ENCODE measurements around the gene CCDC149. TPM values are rescaled to one million over a fixed set of nuclear protein-coding genes. Genes with fewer than 3 reads are reported as not detected.

CCDC149 gene
- total and polyA plus RNA-seq, 2 of the 13 experiments (the other 11 are each of a cell fraction or from before 2014, with no cell fraction given), result 0.44 to 0.95 TPM

- ATAC-seq, result no peak
- Histone ChIP-seq H3K27ac (ENCODE audit: extremely low read length, insufficient read depth, low read length) (no peak overlapping the region), H3K36me3 (replicated peaks in 1 of 2; ENCODE audit: control insufficient read depth in 1 of 2, insufficient read depth in 2 of 2, low read length in 2 of 2) (no peaks in the 10 kb centered on the region), H3K4me3 (replicated peaks in 1 of 3; ENCODE audit: insufficient read depth in 1 of 3, low read depth in 2 of 3, low read length in 3 of 3) (no peak overlapping the region), H3K9me3 (ENCODE audit: low read length) (no peaks in the 10 kb centered on the region), H3K4me1 (ENCODE audit: insufficient read depth, low read length) (no peaks in the 10 kb centered on the region), H3K4me2 (ENCODE audit: low read depth, low read length) (no peak overlapping the region), H3K27me3 (ENCODE audit: control insufficient read depth in 1 of 2, insufficient read depth in 2 of 2, low read length in 2 of 2) (no peaks in the 10 kb centered on the region), H4K20me1 (ENCODE audit: insufficient read depth, low read length) (no peaks in the 10 kb centered on the region), H3K9ac (ENCODE audit: insufficient read depth, low read depth, low read length) (no peak overlapping the region), H3K79me2 (ENCODE audit: insufficient read depth, low read length) (no peaks in the 10 kb centered on the region), H2AFZ (ENCODE audit: low read length) (no peak overlapping the region)
- in situ Hi-C loops (cut with HindIII; ENCODE audit: extremely low pct_ligation_motif_present, low pct_unique_long_range_greater_than_20kb), result no loop called here
- ChIA-PET CTCF (ENCODE audit: low intra/inter-chr PET ratio, low total read pairs) (no interaction called here), POLR2A (no interaction called here)
- TF ChIP-seq HIVEP1 (CRISPR knock-in tag; IDR thresholded peaks at IDR 0.05) (no peak), MED13 (CRISPR knock-in tag; IDR thresholded peaks at IDR 0.05) (no peak), ZNF678 (CRISPR knock-in tag; IDR thresholded peaks at IDR 0.05) (no peak), POLR2G (IDR thresholded peaks at IDR 0.05; ENCODE audit: low read depth, low read length) (no peak), MTA1 (CRISPR knock-in tag; IDR thresholded peaks at IDR 0.05; ENCODE audit: borderline replicate concordance) (no peak)
- 42% methylated on average over 1 of the region's 1 CpG for WGBS (ENCODE audit: low lambda C conversion rate)
- DNase-seq (ENCODE audit: low spot score), result no peak
- BruUV-seq (replicated peaks), result no TSS peak
- no peak for FAIRE-seq
- intact Hi-C loops (cut with micrococcal nuclease; ENCODE audit: unreplicated experiment), result no loop called here
These were observed 62.2 kb downstream of the CCDC149 start for GRCh38 chr4:24850674-24851073.

DNA sequence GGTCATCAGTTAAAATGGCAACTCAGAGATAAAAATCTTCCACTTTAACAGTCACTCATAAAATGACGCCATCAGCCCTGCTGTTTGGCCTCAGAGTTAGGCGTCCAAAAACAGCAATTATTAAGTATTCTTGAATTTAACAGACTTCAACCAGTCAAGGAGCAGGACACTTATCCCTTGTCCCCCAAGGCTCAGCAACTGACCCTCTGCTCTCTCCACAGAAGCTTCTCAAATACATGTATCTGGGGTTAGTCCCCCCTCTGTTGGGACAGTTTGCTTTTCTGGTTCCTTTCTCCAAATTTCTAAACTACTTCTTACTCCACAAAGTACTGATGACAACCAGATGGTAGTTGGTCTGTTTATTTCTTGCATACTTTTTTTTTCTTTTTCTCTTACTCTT, 63.1 kb downstream of the CCDC149 start:
- in situ Hi-C loops (cut with HindIII; ENCODE audit: extremely low pct_ligation_motif_present, low pct_unique_long_range_greater_than_20kb) (no loop called here), intact Hi-C loops (cut with micrococcal nuclease; ENCODE audit: unreplicated experiment) (no loop called here)
- FAIRE-seq (no peak), ATAC-seq (no peak), DNase-seq (ENCODE audit: low spot score) (no peak)
- no peaks in the 10 kb centered on the region for H3K79me2 ChIP-seq (ENCODE audit: insufficient read depth, low read length)
- no peaks in the 10 kb centered on the region for H3K27me3 ChIP-seq (ENCODE audit: control insufficient read depth in 1 of 2, insufficient read depth in 2 of 2, low read length in 2 of 2)
- no peaks in the 10 kb centered on the region for H4K20me1 ChIP-seq (ENCODE audit: insufficient read depth, low read length)
- no peaks in the 10 kb centered on the region for H3K9me3 ChIP-seq (ENCODE audit: low read length)
- H3K4me1 ChIP-seq (ENCODE audit: insufficient read depth, low read length), result no peaks in the 10 kb centered on the region
- 50% methylated on average over 2 of the region's 2 CpGs for WGBS (ENCODE audit: low lambda C conversion rate)
- ChIA-PET CTCF (ENCODE audit: low intra/inter-chr PET ratio, low total read pairs) (no interaction called here), POLR2A (no interaction called here)
- H3K4me3 ChIP-seq (replicated peaks in 1 of 3; ENCODE audit: insufficient read depth in 1 of 3, low read depth in 2 of 3, low read length in 3 of 3), result no peak overlapping the region
- no peak overlapping the region for H2AFZ ChIP-seq (ENCODE audit: low read length)
- no peak overlapping the region for H3K9ac ChIP-seq (ENCODE audit: insufficient read depth, low read depth, low read length)
- no peaks in the 10 kb centered on the region for H3K36me3 ChIP-seq (replicated peaks in 1 of 2; ENCODE audit: control insufficient read depth in 1 of 2, insufficient read depth in 2 of 2, low read length in 2 of 2)
- no peak overlapping the region for H3K4me2 ChIP-seq (ENCODE audit: low read depth, low read length)
- BruUV-seq (replicated peaks), result no TSS peak
- no peak overlapping the region for H3K27ac ChIP-seq (ENCODE audit: extremely low read length, insufficient read depth, low read length)
- TF ChIP-seq, protein P1, sequence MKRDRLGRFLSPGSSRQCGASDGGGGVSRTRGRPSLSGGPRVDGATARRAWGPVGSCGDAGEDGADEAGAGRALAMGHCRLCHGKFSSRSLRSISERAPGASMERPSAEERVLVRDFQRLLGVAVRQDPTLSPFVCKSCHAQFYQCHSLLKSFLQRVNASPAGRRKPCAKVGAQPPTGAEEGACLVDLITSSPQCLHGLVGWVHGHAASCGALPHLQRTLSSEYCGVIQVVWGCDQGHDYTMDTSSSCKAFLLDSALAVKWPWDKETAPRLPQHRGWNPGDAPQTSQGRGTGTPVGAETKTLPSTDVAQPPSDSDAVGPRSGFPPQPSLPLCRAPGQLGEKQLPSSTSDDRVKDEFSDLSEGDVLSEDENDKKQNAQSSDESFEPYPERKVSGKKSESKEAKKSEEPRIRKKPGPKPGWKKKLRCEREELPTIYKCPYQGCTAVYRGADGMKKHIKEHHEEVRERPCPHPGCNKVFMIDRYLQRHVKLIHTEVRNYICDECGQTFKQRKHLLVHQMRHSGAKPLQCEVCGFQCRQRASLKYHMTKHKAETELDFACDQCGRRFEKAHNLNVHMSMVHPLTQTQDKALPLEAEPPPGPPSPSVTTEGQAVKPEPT (CRISPR knock-in tag; IDR thresholded peaks at IDR 0.05; ENCODE audit: low read depth), result no peak
- TF ChIP-seq GZF1 (CRISPR knock-in tag; IDR thresholded peaks at IDR 0.05) (no peak), PLSCR1 (CRISPR knock-in tag; IDR thresholded peaks at IDR 0.05; ENCODE audit: borderline replicate concordance) (no peak), JARID2 (CRISPR knock-in tag; IDR thresholded peaks at IDR 0.05; ENCODE audit: insufficient replicate concordance) (no peak)
- TF ChIP-seq, protein P2, sequence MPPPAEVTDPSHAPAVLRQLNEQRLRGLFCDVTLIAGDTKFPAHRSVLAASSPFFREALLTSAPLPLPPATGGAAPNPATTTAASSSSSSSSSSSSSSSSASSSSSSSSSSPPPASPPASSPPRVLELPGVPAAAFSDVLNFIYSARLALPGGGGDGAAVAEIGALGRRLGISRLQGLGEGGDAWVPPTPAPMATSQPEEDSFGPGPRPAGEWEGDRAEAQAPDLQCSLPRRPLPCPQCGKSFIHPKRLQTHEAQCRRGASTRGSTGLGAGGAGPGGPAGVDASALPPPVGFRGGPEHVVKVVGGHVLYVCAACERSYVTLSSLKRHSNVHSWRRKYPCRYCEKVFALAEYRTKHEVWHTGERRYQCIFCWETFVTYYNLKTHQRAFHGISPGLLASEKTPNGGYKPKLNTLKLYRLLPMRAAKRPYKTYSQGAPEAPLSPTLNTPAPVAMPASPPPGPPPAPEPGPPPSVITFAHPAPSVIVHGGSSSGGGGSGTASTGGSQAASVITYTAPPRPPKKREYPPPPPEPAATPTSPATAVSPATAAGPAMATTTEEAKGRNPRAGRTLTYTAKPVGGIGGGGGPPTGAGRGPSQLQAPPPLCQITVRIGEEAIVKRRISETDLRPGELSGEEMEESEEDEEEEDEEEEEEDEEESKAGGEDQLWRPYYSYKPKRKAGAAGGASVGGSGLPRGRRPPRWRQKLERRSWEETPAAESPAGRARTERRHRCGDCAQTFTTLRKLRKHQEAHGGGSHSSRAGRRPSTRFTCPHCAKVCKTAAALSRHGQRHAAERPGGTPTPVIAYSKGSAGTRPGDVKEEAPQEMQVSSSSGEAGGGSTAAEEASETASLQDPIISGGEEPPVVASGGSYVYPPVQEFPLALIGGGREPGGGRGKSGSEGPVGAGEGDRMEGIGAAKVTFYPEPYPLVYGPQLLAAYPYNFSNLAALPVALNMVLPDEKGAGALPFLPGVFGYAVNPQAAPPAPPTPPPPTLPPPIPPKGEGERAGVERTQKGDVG (CRISPR knock-in tag; IDR thresholded peaks at IDR 0.05; ENCODE audit: borderline replicate concordance), result no peak

Data from HepG2 (cell line).